HG02678 (cell line): ENCODE data around the gene GPR42.

Source experiments
- ATAC-seq: cut with Tn5 transposase; IDR thresholded peaks from one replicate; pipeline ENCODE4 v1.9.1; 2021; ENCODE audit warnings: mild to moderate bottlenecking, moderate library complexity; ENCODE audit not compliant: unreplicated experiment

The GPR42 gene

GRCh38 chr19:35370722-35371121 lies at the start of gene GPR42:
GPR42 (plus strand) TSS chr19:35371068; CDS start chr19:35371360, 292 bp downstream.
- no peak for ATAC-seq

GRCh38 chr19:35321291-35321690 lies 49.6 kb upstream of the GPR42 start:
- no peak for ATAC-seq

- ATAC-seq: no peak
Observed at GRCh38 chr19:35322014-35322413, 48.9 kb upstream of the GPR42 start.

GRCh38 chr19:35327642-35328041 lies 43.2 kb upstream of the GPR42 start:
- no peak for ATAC-seq

- no peak for ATAC-seq
Observed at GRCh38 chr19:35328851-35329285, 42.0 kb upstream of the GPR42 start, which contains the start of gene CD22. CD22 (plus strand) TSS chr19:35329187; CDS start chr19:35332041, 2,854 bp downstream.

GRCh38 chr19:35329323-35329722 lies 41.5 kb upstream of the GPR42 start:
- no peak for ATAC-seq

- ATAC-seq: peak; percentile 56
Observed at GRCh38 chr19:35330475-35330874, 40.4 kb upstream of the GPR42 start.

- no peak for ATAC-seq
Observed at GRCh38 chr19:35331551-35332214, 39.2 kb upstream of the GPR42 start.

- ATAC-seq: no peak
Observed at GRCh38 chr19:35332817-35333216, 38.1 kb upstream of the GPR42 start.

GRCh38 chr19:35334144-35334753 lies 36.6 kb upstream of the GPR42 start:
- no peak for ATAC-seq

- ATAC-seq: no peak
Observed at GRCh38 chr19:35336166-35336955, 34.5 kb upstream of the GPR42 start.

- no peak for ATAC-seq
Observed at GRCh38 chr19:35337097-35337983, 33.5 kb upstream of the GPR42 start.

GRCh38 chr19:35337984-35338296 lies 32.9 kb upstream of the GPR42 start:
- ATAC-seq: no peak

- no peak for ATAC-seq
Observed at GRCh38 chr19:35340431-35340830, 30.4 kb upstream of the GPR42 start.

GRCh38 chr19:35341006-35341405 lies 29.9 kb upstream of the GPR42 start:
- no peak for ATAC-seq

- ATAC-seq: no peak
Observed at GRCh38 chr19:35341565-35342225, 29.2 kb upstream of the GPR42 start.

- ATAC-seq: no peak
Observed at GRCh38 chr19:35342430-35342829, 28.4 kb upstream of the GPR42 start.

- ATAC-seq: no peak
Observed at GRCh38 chr19:35344511-35345031, 26.3 kb upstream of the GPR42 start.

GRCh38 chr19:35345671-35346111 lies 25.2 kb upstream of the GPR42 start:
- no peak for ATAC-seq
